ENCODE results near the gene ZNF709.
A peak's percentile ranks its signal among the peaks of the same experiment; 100 is the strongest.
"Not testable (repeated sequence)": the region's sequence is repeated elsewhere in the genome, so short reads cannot be mapped to it uniquely, and the experiment has no call there.

ZNF709 gene

GRCh38 chr19:12484371-12485051, at the start of gene ZNF709:
Gene ZNF709 (minus strand): TSS chr19:12484816. CDS start chr19:12484657, 159 bp downstream.
- peak; percentile 57 for DNase-seq (ENCODE audit: low read depth, low spot score)

GRCh38 chr19:12527034-12527836, 42.6 kb upstream of the ZNF709 start:
- DNase-seq (ENCODE audit: low read depth, low spot score), result no peak

- no peak for DNase-seq (ENCODE audit: low read depth, low spot score)
These were observed 41.9 kb upstream of the ZNF709 start for GRCh38 chr19:12526542-12526941.

GRCh38 chr19:12521996-12522395, 37.4 kb upstream of the ZNF709 start:
- no peak for DNase-seq (ENCODE audit: low read depth, low spot score)

GRCh38 chr19:12513531-12514061, 29.0 kb upstream of the ZNF709 start:
- no peak for DNase-seq (ENCODE audit: low read depth, low spot score)

- no peak for DNase-seq (ENCODE audit: low read depth, low spot score)
These were observed 12.4 kb upstream of the ZNF709 start for GRCh38 chr19:12497032-12497431.

- no peak for DNase-seq (ENCODE audit: low read depth, low spot score)
These were observed 11.9 kb upstream of the ZNF709 start for GRCh38 chr19:12496480-12496879.

GRCh38 chr19:12495002-12495802, 10.6 kb upstream of the ZNF709 start:
- DNase-seq (ENCODE audit: low read depth, low spot score), result peak; percentile 43

- DNase-seq (ENCODE audit: low read depth, low spot score), result no peak
These were observed 9.7 kb upstream of the ZNF709 start for GRCh38 chr19:12494260-12494860.

GRCh38 chr19:12486265-12486783, 1.7 kb upstream of the ZNF709 start:
- not testable (repeated sequence) for DNase-seq (ENCODE audit: low read depth, low spot score)

- DNase-seq (ENCODE audit: low read depth, low spot score), result no peak
These were observed 955 bp upstream of the ZNF709 start for GRCh38 chr19:12485571-12485970.

- DNase-seq (ENCODE audit: low read depth, low spot score), result no peak
These were observed 418 bp upstream of the ZNF709 start for GRCh38 chr19:12485052-12485416.

GRCh38 chr19:12484011-12484370, 625 bp downstream of the ZNF709 start:
- no peak for DNase-seq (ENCODE audit: low read depth, low spot score)

GRCh38 chr19:12482509-12482886, 2.1 kb downstream of the ZNF709 start:
- DNase-seq (ENCODE audit: low read depth, low spot score), result no peak

GRCh38 chr19:12481781-12482508, 2.7 kb downstream of the ZNF709 start:
- DNase-seq (ENCODE audit: low read depth, low spot score), result no peak

- DNase-seq (ENCODE audit: low read depth, low spot score), result no peak
These were observed 6.2 kb downstream of the ZNF709 start for GRCh38 chr19:12478234-12478941.

GRCh38 chr19:12467651-12468050, 17.0 kb downstream of the ZNF709 start:
- DNase-seq (ENCODE audit: low read depth, low spot score), result not testable (repeated sequence)

GRCh38 chr19:12465211-12465610, 19.4 kb downstream of the ZNF709 start:
- DNase-seq (ENCODE audit: low read depth, low spot score), result no peak

- no peak for DNase-seq (ENCODE audit: low read depth, low spot score)
These were observed 19.8 kb downstream of the ZNF709 start for GRCh38 chr19:12464769-12465168.

- DNase-seq (ENCODE audit: low read depth, low spot score), result not testable (repeated sequence)
These were observed 20.5 kb downstream of the ZNF709 start for GRCh38 chr19:12464139-12464538.

Measured in smooth muscle cell of the brain vasculature (primary cell).